ENCODE measurements around the gene STRN4. TPM values are rescaled to one million over a fixed set of nuclear protein-coding genes. Genes with fewer than 3 reads are reported as not detected.

Gene STRN4
- total RNA-seq, 1 experiment from 2014 or later, result 89.5 TPM

GRCh38 chr19:46730595-46730994 lies 15.7 kb downstream of the STRN4 start:
- Histone ChIP-seq H3K4me3 (ENCODE audit: low read depth in 2 of 2, low read length in 2 of 2) (no peak overlapping the region), H3K4me1 (ENCODE audit: control insufficient read depth, insufficient read depth, low read length) (no peaks in the 10 kb centered on the region), H3K27ac (ENCODE audit: low read length) (no peak overlapping the region), H3K27me3 (ENCODE audit: control insufficient read depth, insufficient read depth, low read length) (no peaks in the 10 kb centered on the region), H3K9me3 (ENCODE audit: control insufficient read depth, insufficient read depth, low read depth, low read length) (no peaks in the 10 kb centered on the region), H3K36me3 (ENCODE audit: control insufficient read depth, insufficient read depth, low read length) (peaks cover 3% of the 10 kb centered on the region)
- BruUV-seq (replicated peaks), result no TSS peak
- no peak for TF ChIP-seq CTCF (IDR thresholded peaks at IDR 0.05)
- TF ChIP-seq POLR2AphosphoS5 (IDR thresholded peaks at IDR 0.05; ENCODE audit: low read depth, low read length), result no peak
- no peak for TF ChIP-seq TCF7L2 (IDR thresholded peaks at IDR 0.05; ENCODE audit: low read depth, low read length)
- no peak for TF ChIP-seq SIN3A (IDR thresholded peaks at IDR 0.05; ENCODE audit: borderline replicate concordance, insufficient read depth, low read depth, low read length)
- no peak for TF ChIP-seq REST (IDR thresholded peaks at IDR 0.05; ENCODE audit: insufficient read depth in 1 of 2, low read depth in 2 of 2, low read length in 1 of 2)
- no peak for DNase-seq (ENCODE audit: low read depth, low spot score)
- ChIA-PET CTCF (interaction anchor here (0.6 kb wide), 1 partner anchor 61 kb away, joined by 3 read pairs; no protein-coding TSS in a partner anchor), POLR2A (no interaction called here)
- in situ Hi-C loops (cut with HindIII; ENCODE audit: low pct_unique_long_range_greater_than_20kb, low sequenced_read_pairs), result no loop called here
- ATAC-seq, result no peak
- intact Hi-C loops (cut with micrococcal nuclease; ENCODE audit: unreplicated experiment), result no loop called here

- H3K4me1 ChIP-seq (ENCODE audit: control insufficient read depth, insufficient read depth, low read length), result no peaks in the 10 kb centered on the region
- ChIA-PET CTCF (interaction anchor here (0.6 kb wide), 1 partner anchor 62 kb away, joined by 3 read pairs; no protein-coding TSS in a partner anchor), POLR2A (no interaction called here)
- no peak overlapping the region for H3K27ac ChIP-seq (ENCODE audit: low read length)
- no TSS peak for BruUV-seq (replicated peaks)
- no peak for DNase-seq (ENCODE audit: low read depth, low spot score)
- in situ Hi-C loops (cut with HindIII; ENCODE audit: low pct_unique_long_range_greater_than_20kb, low sequenced_read_pairs) (no loop called here), intact Hi-C loops (cut with micrococcal nuclease; ENCODE audit: unreplicated experiment) (no loop called here)
- no peaks in the 10 kb centered on the region for H3K27me3 ChIP-seq (ENCODE audit: control insufficient read depth, insufficient read depth, low read length)
- H3K9me3 ChIP-seq (ENCODE audit: control insufficient read depth, insufficient read depth, low read depth, low read length), result no peaks in the 10 kb centered on the region
- TF ChIP-seq TCF7L2 (IDR thresholded peaks at IDR 0.05; ENCODE audit: low read depth, low read length), result no peak
- TF ChIP-seq REST (IDR thresholded peaks at IDR 0.05; ENCODE audit: insufficient read depth in 1 of 2, low read depth in 2 of 2, low read length in 1 of 2), result no peak
- no peak for TF ChIP-seq POLR2AphosphoS5 (IDR thresholded peaks at IDR 0.05; ENCODE audit: low read depth, low read length)
- TF ChIP-seq CTCF (IDR thresholded peaks at IDR 0.05), result no peak
- no peak for TF ChIP-seq SIN3A (IDR thresholded peaks at IDR 0.05; ENCODE audit: borderline replicate concordance, insufficient read depth, low read depth, low read length)
- peaks cover 3% of the 10 kb centered on the region for H3K36me3 ChIP-seq (ENCODE audit: control insufficient read depth, insufficient read depth, low read length)
- no peak for ATAC-seq
- no peak overlapping the region for H3K4me3 ChIP-seq (ENCODE audit: low read depth in 2 of 2, low read length in 2 of 2)
These were observed 16.1 kb downstream of the STRN4 start for GRCh38 chr19:46730187-46730586.

All from Panc1 (cell line).